Esophagus squamous epithelium (tissue), 5 donors: ENCODE data around the gene OPN4. TPM values are rescaled to one million over a fixed set of nuclear protein-coding genes. Genes with fewer than 3 reads are reported as not detected.
A peak's percentile ranks its signal among the peaks of the same experiment; 100 is the strongest.

Experiments used
- DNase-seq: peaks from one replicate; lab custom pipeline; 2025; lab: John Stamatoyannopoulos, UW
- H3K27ac ChIP-seq, 4 donors: fragments of 200-600 bp; sonication (generic); one replicate each; pipeline ENCODE4 v1.5.1; 2016 to 2019; ENCODE audit warnings: mild to moderate bottlenecking in 1 of 4
- H3K27me3 ChIP-seq, 4 donors: fragments of 200-600 bp; sonication (generic); 1 replicate in 3 of 4; 2 replicates in 1 of 4; pipeline versions ENCODE4 v1.5.1 to v1.6.0; 2017 to 2021; ENCODE audit warnings: antibody characterized with exemption in 1 of 4
- H3K36me3 ChIP-seq, 3 donors: fragments of 200-600 bp; sonication (generic); one replicate each; pipeline ENCODE4 v1.5.1; 2016 to 2019
- H3K4me1 ChIP-seq, 3 donors: fragments of 200-600 bp; sonication (generic); one replicate each; pipeline ENCODE4 v1.5.1; 2017 to 2019
- H3K4me3 ChIP-seq, 4 donors: fragments of 200-600 bp; sonication (generic); 1 replicate in 3 of 4; 2 replicates in 1 of 4; pipeline ENCODE4 v1.5.1; 2016 to 2019; ENCODE audit warnings: mild to moderate bottlenecking in 2 of 4, moderate library complexity in 1 of 4
- H3K9me3 ChIP-seq, 3 donors: fragments of 200-600 bp; sonication (generic); one replicate each; pipeline ENCODE4 v1.5.1; 2016 to 2019
- CTCF ChIP-seq, 6 experiments: fragments of 450-650 bp in 4 of 6; fragments of 200-600 bp in 2 of 6; sonication (generic) in 2 of 6; IDR thresholded peaks; one replicate each; pipeline ENCODE4 v1.5.1; 2016 to 2019; ENCODE audit warnings: antibody characterized with exemption in 6 of 6, mild to moderate bottlenecking in 4 of 6, moderate library complexity in 4 of 6
- POLR2A ChIP-seq, 4 donors: fragments of 450-650 bp; IDR thresholded peaks; one replicate each; pipeline ENCODE4 v1.6.1; 2017; ENCODE audit warnings: antibody characterized with exemption in 4 of 4, mild to moderate bottlenecking in 4 of 4, moderate library complexity in 3 of 4
- whole genome bisulfite sequencing, 2 donors: methylation state at CpG; one replicate each; pipeline ENCODE4 v1.1.5; 2018; 5-methylcytosine and 5-hydroxymethylcytosine counted together
- intact Hi-C: fragments of 100-400 bp; cut with DNase I; formaldehyde crosslinking; loops from one replicate; pipeline ENCODE4 v1.15.0; 2022
- total RNA-seq, 4 donors: library from RNA; depleted of rRNA; stranded (reverse); fragments of >200 nt; gene quantifications; one replicate each; pipeline ENCODE4 v1.1.0, GENCODE V29; 2016
- donor health status: DM: yes; HTN: yes; CAD: no.

OPN4 gene
- total RNA-seq, 4 donors from 2014 or later: not detected

DNA sequence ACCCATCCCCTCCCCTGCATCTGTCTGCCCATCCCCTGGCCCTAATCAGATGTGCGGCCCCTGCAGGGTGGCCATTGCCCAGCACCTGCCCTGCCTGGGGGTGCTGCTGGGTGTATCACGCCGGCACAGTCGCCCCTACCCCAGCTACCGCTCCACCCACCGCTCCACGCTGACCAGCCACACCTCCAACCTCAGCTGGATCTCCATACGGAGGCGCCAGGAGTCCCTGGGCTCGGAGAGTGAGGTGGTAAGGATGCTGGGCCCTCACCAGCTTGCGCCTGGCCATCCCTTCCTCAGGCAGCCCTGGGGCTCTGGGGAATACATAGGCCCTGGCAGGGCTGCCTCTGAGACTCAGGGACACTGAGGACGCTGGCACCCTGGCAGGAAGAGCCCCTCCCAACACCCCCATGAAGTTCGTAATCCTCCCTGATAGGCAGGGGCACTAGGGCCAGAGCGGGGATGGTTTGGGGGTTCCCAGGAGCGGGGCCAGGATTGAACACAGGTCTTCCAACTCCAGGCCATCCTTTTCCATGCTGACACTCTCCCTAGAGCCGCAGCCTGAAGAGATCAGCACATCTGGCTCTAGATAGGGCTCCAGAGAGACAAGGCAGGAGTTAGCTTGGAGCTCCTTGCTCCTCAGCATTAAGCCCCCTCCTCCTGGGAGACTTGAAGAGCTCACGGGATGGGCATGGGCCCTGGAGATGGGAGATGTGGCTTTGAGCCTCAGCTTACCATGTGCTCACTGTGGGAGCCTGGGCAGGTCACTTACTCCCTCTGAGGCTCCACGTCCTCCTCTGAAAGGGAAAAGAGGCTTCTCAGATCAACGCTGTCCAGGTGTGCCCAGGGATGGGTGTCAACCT is 8.1 kb downstream of the OPN4 start:
- Histone ChIP-seq H3K27me3 (peaks cover 0 to 22% (median 0%) of the 10 kb centered on the region in 4 donors), H3K4me1 (peaks cover 0 to 31% (median 5%) of the 10 kb centered on the region in 3 donors), H3K27ac (peak overlapping the region in 1 of 4 donors; percentile 18), H3K4me3 (no peak overlapping the region), H3K9me3 (no peaks in the 10 kb centered on the region), H3K36me3 (no peaks in the 10 kb centered on the region)
- TF ChIP-seq CTCF (IDR thresholded peaks at IDR 0.05): no peak
- TF ChIP-seq POLR2A (IDR thresholded peaks at IDR 0.05): no peak
- WGBS, 2 donors: 86% methylated on average over 1 of the region's 19 CpGs; no CpG with 5 or more reads in 1 of the 2 donors
- intact Hi-C loops: no loop called here
- no peak for DNase-seq

DNA sequence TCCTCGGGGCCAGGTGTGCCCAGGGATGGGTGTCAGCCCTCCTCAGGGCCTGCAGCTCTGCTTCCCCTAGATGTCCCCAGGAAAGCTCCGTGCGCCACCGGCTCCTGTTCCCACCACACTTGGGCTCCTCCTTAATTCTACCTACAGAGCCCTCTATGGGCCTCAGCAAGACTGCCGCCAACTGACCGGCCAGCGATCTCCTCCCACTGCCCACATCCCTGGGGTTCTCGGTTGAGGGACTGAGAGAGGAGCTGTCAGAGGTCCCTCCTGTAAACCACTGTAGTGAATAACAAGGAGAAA is 8.6 kb downstream of the OPN4 start:
- Histone ChIP-seq H3K4me3 (no peak overlapping the region), H3K27ac (no peak overlapping the region), H3K9me3 (no peaks in the 10 kb centered on the region), H3K27me3 (peaks cover 0 to 25% (median 0%) of the 10 kb centered on the region in 4 donors), H3K4me1 (peaks cover 0 to 36% (median 5%) of the 10 kb centered on the region in 3 donors), H3K36me3 (no peaks in the 10 kb centered on the region)
- no peak for DNase-seq
- WGBS, 2 donors: 90% methylated on average over 2 of the region's 8 CpGs; no CpG with 5 or more reads in 1 of the 2 donors
- intact Hi-C loops: no loop called here
- TF ChIP-seq POLR2A (IDR thresholded peaks at IDR 0.05) (no peak), CTCF (IDR thresholded peaks at IDR 0.05) (no peak)

- no peak for DNase-seq
- intact Hi-C loops: no loop called here
- Histone ChIP-seq H3K36me3 (no peaks in the 10 kb centered on the region), H3K9me3 (no peaks in the 10 kb centered on the region), H3K4me3 (no peak overlapping the region), H3K27me3 (peaks cover 0 to 18% (median 0%) of the 10 kb centered on the region in 4 donors), H3K4me1 (peaks cover 0 to 37% (median 5%) of the 10 kb centered on the region in 3 donors), H3K27ac (peak overlapping the region in 1 of 4 donors; percentile 85)
- no peak for TF ChIP-seq POLR2A (IDR thresholded peaks at IDR 0.05)
- TF ChIP-seq CTCF (IDR thresholded peaks at IDR 0.05): no peak
- WGBS, 2 donors: 20 to 62% methylated on average over 2 to 8 of the region's 10 CpGs
These were observed 9.4 kb downstream of the OPN4 start for GRCh38 chr10:86663576-86664339.

GRCh38 chr10:86664341-86665217 is 10.2 kb downstream of the OPN4 start:
- Histone ChIP-seq H3K4me1 (peaks cover 0 to 37% (median 5%) of the 10 kb centered on the region in 3 donors), H3K36me3 (no peaks in the 10 kb centered on the region), H3K4me3 (no peak overlapping the region), H3K27me3 (peaks cover 0 to 20% (median 0%) of the 10 kb centered on the region in 4 donors), H3K27ac (peak overlapping the region in 3 of 4 donors; percentile 38 to 85 (median 49)), H3K9me3 (no peaks in the 10 kb centered on the region)
- intact Hi-C loops: no loop called here
- DNase-seq: no peak
- TF ChIP-seq CTCF (IDR thresholded peaks at IDR 0.05) (no peak), POLR2A (IDR thresholded peaks at IDR 0.05) (no peak)
- WGBS, 2 donors: 61 to 62% methylated on average over 6 to 9 of the region's 13 CpGs
